GM19035 (cell line): Measurements from ENCODE around the gene GGTA1.
"Not testable (repeated sequence)": the region's sequence is repeated elsewhere in the genome, so short reads cannot be mapped to it uniquely, and the experiment has no call there.

Experiments
- ATAC-seq: cut with Tn5 transposase; IDR thresholded peaks from one replicate; pipeline ENCODE4 v1.9.1; 2021; ENCODE audit not compliant: unreplicated experiment

Gene GGTA1

GRCh38 chr9:121463026-121463807 is 36.4 kb downstream of the GGTA1 start:
- ATAC-seq: no peak

- no peak for ATAC-seq
These were observed 40.1 kb downstream of the GGTA1 start for GRCh38 chr9:121459513-121459912.

GRCh38 chr9:121458449-121458848 is 41.2 kb downstream of the GGTA1 start:
- not testable (repeated sequence) for ATAC-seq

GRCh38 chr9:121455527-121456239 is 44.0 kb downstream of the GGTA1 start:
- ATAC-seq: no peak

- ATAC-seq: no peak
These were observed 44.7 kb downstream of the GGTA1 start for GRCh38 chr9:121454972-121455371.

- no peak for ATAC-seq
These were observed 46.3 kb downstream of the GGTA1 start for GRCh38 chr9:121453232-121453892.

- ATAC-seq: no peak
These were observed 47.6 kb downstream of the GGTA1 start for GRCh38 chr9:121452085-121452484.

- no peak for ATAC-seq
These were observed 48.1 kb downstream of the GGTA1 start for GRCh38 chr9:121451586-121451985.

- ATAC-seq: no peak
These were observed 49.4 kb downstream of the GGTA1 start for GRCh38 chr9:121450241-121450640.

- ATAC-seq: no peak
These were observed 49.9 kb downstream of the GGTA1 start for GRCh38 chr9:121449786-121450185.

- ATAC-seq: no peak
These were observed 52.3 kb downstream of the GGTA1 start for GRCh38 chr9:121447321-121447834.

- ATAC-seq: no peak
These were observed 53.7 kb downstream of the GGTA1 start for GRCh38 chr9:121445986-121446385.

GRCh38 chr9:121443981-121444380 is 55.7 kb downstream of the GGTA1 start:
- no peak for ATAC-seq

GRCh38 chr9:121441165-121441564 is 58.5 kb downstream of the GGTA1 start:
- no peak for ATAC-seq

GRCh38 chr9:121439711-121440664 is 59.7 kb downstream of the GGTA1 start:
- ATAC-seq: no peak

- ATAC-seq: no peak
These were observed 60.6 kb downstream of the GGTA1 start for GRCh38 chr9:121439016-121439415.

- ATAC-seq: no peak
These were observed 61.8 kb downstream of the GGTA1 start for GRCh38 chr9:121437891-121438290.

GRCh38 chr9:121437046-121437445 is 62.6 kb downstream of the GGTA1 start:
- ATAC-seq: not testable (repeated sequence)

- ATAC-seq: no peak
These were observed 64.7 kb downstream of the GGTA1 start for GRCh38 chr9:121434969-121435368.

- ATAC-seq: no peak
These were observed 71.7 kb downstream of the GGTA1 start for GRCh38 chr9:121427899-121428298.
